Endothelial cell of umbilical vein (primary cell): ENCODE measurements around the gene ZNF827. TPM values are rescaled to one million over a fixed set of nuclear protein-coding genes. Genes with fewer than 3 reads are reported as not detected.

Experiments
- BruUV-seq: library from RNA; stranded (reverse); fragments of 400-500 nt; replicated peaks from 2 replicates; lab custom pipeline; 2021; lab: Mats Ljungman, UMichigan
- CTCF ChIA-PET: fragments of 300-600, 350-600 bp; sonication (Branson Sonifier 250); formaldehyde crosslinking; loops from one replicate; lab custom pipeline; 2021; ENCODE audit warnings: antibody characterized with exemption, inconsistent platforms; lab: Charles Lee
- POLR2A ChIA-PET: fragments of 300-600, 350-600 bp; sonication (Branson Sonifier 250); formaldehyde crosslinking; loops from one replicate; lab custom pipeline; 2021; ENCODE audit warnings: antibody characterized with exemption, inconsistent platforms; lab: Charles Lee
- DNase-seq: peaks from one replicate; pipeline ENCODE4 v3.0.0-alpha.2; 2011; ENCODE audit warnings: low read depth, low spot score
- FAIRE-seq: peaks from 2 replicates; lab custom pipeline; 2011; peaks lifted over from hg19 to GRCh38; lab: Jason Lieb, UNC
- H2AFZ ChIP-seq: 2 replicates; pipeline ENCODE4 v1.6.0; 2012; ENCODE audit warnings: low read depth, low read length, control low read depth, inconsistent platforms
- H3K27ac ChIP-seq: 2 replicates; pipeline ENCODE4 v1.5.1; 2011; ENCODE audit warnings: low read depth, mild to moderate bottlenecking, control low read depth, low read length, moderate library complexity; ENCODE audit not compliant: insufficient read depth
- H3K27me3 ChIP-seq, 2 experiments: 2 replicates each; pipeline versions ENCODE4 v1.6.0 to v1.6.1; 2011; ENCODE audit warnings: low read length in 2 of 2, mixed read lengths in 1 of 2; ENCODE audit not compliant: control insufficient read depth in 2 of 2, insufficient read depth in 2 of 2
- H3K36me3 ChIP-seq, 2 experiments: 2 replicates in 1 of 2; 3 replicates in 1 of 2; pipeline ENCODE4 v1.5.1; 2011; ENCODE audit warnings: low read length in 2 of 2, mild to moderate bottlenecking in 1 of 2, moderate library complexity in 1 of 2; ENCODE audit not compliant: control insufficient read depth in 2 of 2, insufficient read depth in 2 of 2; ENCODE audit errors: extremely low read depth in 1 of 2
- H3K4me1 ChIP-seq: 3 replicates; pipeline ENCODE4 v1.5.1; 2011; ENCODE audit warnings: mild to moderate bottlenecking, low read length; ENCODE audit not compliant: control insufficient read depth, insufficient read depth; ENCODE audit errors: extremely low read depth
- H3K4me2 ChIP-seq: 2 replicates; pipeline ENCODE4 v1.6.1; 2011; ENCODE audit warnings: low read length, control low read depth, mixed read lengths; ENCODE audit not compliant: insufficient read depth
- H3K4me3 ChIP-seq, 3 experiments: fragments of 200-600 bp in 1 of 3; sonication (generic), shearing (Covaris generic) in 1 of 3; replicated peaks in 1 of 3; 2 replicates each; pipeline ENCODE4 v1.5.1; 2011 to 2016; ENCODE audit warnings: control low read depth in 3 of 3, low read length in 3 of 3, mild to moderate bottlenecking in 2 of 3, inconsistent platforms in 1 of 3, low read depth in 1 of 3, moderate library complexity in 1 of 3; ENCODE audit not compliant: insufficient read depth in 1 of 3
- H3K79me2 ChIP-seq: 2 replicates; pipeline ENCODE4 v1.6.0; 2012; ENCODE audit warnings: low read length, inconsistent platforms; ENCODE audit not compliant: control insufficient read depth, insufficient read depth
- H3K9ac ChIP-seq: replicated peaks from 2 replicates; pipeline ENCODE3; 2011; ENCODE audit warnings: low read length, control low read depth; ENCODE audit not compliant: insufficient read depth; ENCODE audit errors: extremely low read depth
- H3K9me1 ChIP-seq: replicated peaks from 3 replicates; pipeline ENCODE4 v1.6.0; 2011; ENCODE audit warnings: mild to moderate bottlenecking, low read length; ENCODE audit not compliant: control insufficient read depth, insufficient read depth; ENCODE audit errors: extremely low read depth
- H3K9me3 ChIP-seq: replicated peaks from 2 replicates; pipeline ENCODE4 v1.5.1; 2012; ENCODE audit warnings: low read length, inconsistent platforms; ENCODE audit not compliant: control insufficient read depth, insufficient read depth
- H4K20me1 ChIP-seq: replicated peaks from 2 replicates; pipeline ENCODE3; 2011; ENCODE audit warnings: mild to moderate bottlenecking, low read length; ENCODE audit not compliant: control insufficient read depth, insufficient read depth; ENCODE audit errors: extremely low read depth
- EZH2 ChIP-seq: IDR thresholded peaks from 2 replicates; pipeline ENCODE4 v1.6.1; 2012; ENCODE audit warnings: borderline replicate concordance, low read depth, mild to moderate bottlenecking, moderate library complexity, low read length, inconsistent platforms; ENCODE audit not compliant: severe bottlenecking
- GATA2 ChIP-seq: IDR thresholded peaks from 2 replicates; pipeline ENCODE4 v1.7.0; 2011; ENCODE audit warnings: low read depth, mild to moderate bottlenecking, moderate library complexity, mixed read lengths, low read length; ENCODE audit not compliant: insufficient read length, insufficient read depth
- MYC ChIP-seq: IDR thresholded peaks from one replicate; pipeline ENCODE4 v1.6.1; 2011; ENCODE audit warnings: mild to moderate bottlenecking, low read depth, low read length
- POLR2AphosphoS5 ChIP-seq: IDR thresholded peaks from 2 replicates; pipeline ENCODE4 v1.6.1; 2012; ENCODE audit warnings: low read depth, mild to moderate bottlenecking, control low read depth, low read length, moderate library complexity; ENCODE audit not compliant: insufficient read depth
- dilution Hi-C: fragments of 300-500 bp; cut with MboI; formaldehyde crosslinking; loops from one replicate; pipeline ENCODE4 v1.15.0; 2019; ENCODE audit warnings: low sequenced_read_pairs; ENCODE audit not compliant: extremely low pct_ligation_motif_present
- intact Hi-C: fragments of 100-400 bp; cut with micrococcal nuclease; formaldehyde crosslinking; loops from one replicate; pipeline ENCODE4 v1.10.0; 2022
- polyA plus RNA-seq, 4 experiments: library from polyadenylated mRNA; depleted of rRNA in 3 of 4; stranded (reverse) in 3 of 4; unstranded in 1 of 4; fragments of >200 nt; gene quantifications; 2 replicates each; pipeline versions ENCODE4 v1.2.1 to v1.2.3, GENCODE V29; 2011 to 2012; ENCODE audit warnings: missing spikeins in 1 of 4
- total RNA-seq: library from RNA; stranded (reverse); gene quantifications from 2 replicates; pipeline ENCODE4 v1.2.3, GENCODE V29; 2021
- TF ChIP-seq, protein P1 (sequence below), 2 donors: IDR thresholded peaks; 1 replicate in 1 of 2; 2 replicates in 1 of 2; pipeline ENCODE4 v1.5.1; 2011; ENCODE audit warnings: low read length in 2 of 2, mild to moderate bottlenecking in 2 of 2, moderate library complexity in 2 of 2, control low read depth in 1 of 2, inconsistent platforms in 1 of 2, low read depth in 1 of 2; ENCODE audit not compliant: insufficient read depth in 1 of 2; ENCODE audit errors: extremely low read depth in 1 of 2

Gene ZNF827
- total and polyA plus RNA-seq, 2 donors (not counting 3 experiments of a cell fraction or from before 2014, with no cell fraction given) = 16.9 to 23.7 TPM

DNA sequence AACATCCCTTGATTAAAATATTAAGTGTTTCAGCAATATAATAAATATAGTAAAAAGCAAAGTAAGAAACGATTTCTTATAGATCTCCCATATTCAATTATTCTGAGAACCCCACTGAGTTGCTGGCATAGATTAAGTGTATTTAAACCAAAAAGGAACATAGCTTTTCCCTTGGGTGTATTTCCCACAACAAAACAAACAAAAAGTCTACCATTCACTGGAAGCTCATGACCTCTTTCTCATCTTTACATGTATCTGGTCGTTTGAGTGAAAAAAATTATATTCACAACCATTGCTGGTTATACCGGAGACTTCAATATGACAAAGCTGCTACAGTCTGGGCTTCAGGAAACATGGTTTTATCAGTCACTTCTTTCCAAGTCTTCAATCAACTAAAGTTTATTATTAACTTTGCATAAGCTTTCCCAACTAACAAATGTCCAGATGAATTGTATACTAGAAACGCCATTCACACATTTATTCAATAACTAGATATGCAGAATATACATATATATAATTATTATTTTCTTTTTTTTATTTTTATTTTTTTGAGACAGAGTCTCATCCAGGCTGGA lies 38.6 kb downstream of the ZNF827 start:
- Histone ChIP-seq H3K9me3 (no peaks in the 10 kb centered on the region), H3K9me1 (no peaks in the 10 kb centered on the region), H3K27ac (no peak overlapping the region), H3K9ac (no peak overlapping the region), H3K4me1 (peaks cover 4% of the 10 kb centered on the region), H3K36me3 (peaks cover 5 to 6% of the 10 kb centered on the region in 2 experiments), H3K27me3 (no peaks in the 10 kb centered on the region), H3K79me2 (no peaks in the 10 kb centered on the region), H2AFZ (no peak overlapping the region), H3K4me2 (no peak overlapping the region), H4K20me1 (no peaks in the 10 kb centered on the region), H3K4me3 (no peak overlapping the region)
- DNase-seq (no peak), FAIRE-seq (no peak)
- TF ChIP-seq GATA2 (no peak), MYC (no peak), POLR2AphosphoS5 (no peak), EZH2 (no peak)
- TF ChIP-seq, protein P1, sequence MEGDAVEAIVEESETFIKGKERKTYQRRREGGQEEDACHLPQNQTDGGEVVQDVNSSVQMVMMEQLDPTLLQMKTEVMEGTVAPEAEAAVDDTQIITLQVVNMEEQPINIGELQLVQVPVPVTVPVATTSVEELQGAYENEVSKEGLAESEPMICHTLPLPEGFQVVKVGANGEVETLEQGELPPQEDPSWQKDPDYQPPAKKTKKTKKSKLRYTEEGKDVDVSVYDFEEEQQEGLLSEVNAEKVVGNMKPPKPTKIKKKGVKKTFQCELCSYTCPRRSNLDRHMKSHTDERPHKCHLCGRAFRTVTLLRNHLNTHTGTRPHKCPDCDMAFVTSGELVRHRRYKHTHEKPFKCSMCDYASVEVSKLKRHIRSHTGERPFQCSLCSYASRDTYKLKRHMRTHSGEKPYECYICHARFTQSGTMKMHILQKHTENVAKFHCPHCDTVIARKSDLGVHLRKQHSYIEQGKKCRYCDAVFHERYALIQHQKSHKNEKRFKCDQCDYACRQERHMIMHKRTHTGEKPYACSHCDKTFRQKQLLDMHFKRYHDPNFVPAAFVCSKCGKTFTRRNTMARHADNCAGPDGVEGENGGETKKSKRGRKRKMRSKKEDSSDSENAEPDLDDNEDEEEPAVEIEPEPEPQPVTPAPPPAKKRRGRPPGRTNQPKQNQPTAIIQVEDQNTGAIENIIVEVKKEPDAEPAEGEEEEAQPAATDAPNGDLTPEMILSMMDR (IDR thresholded peaks at IDR 0.05; ENCODE audit: extremely low read depth in 1 of 2, insufficient read depth in 1 of 2, low read depth in 1 of 2, low read length in 2 of 2) = no peak
- intact Hi-C loops (no loop called here), dilution Hi-C loops (no loop called here)
- CTCF ChIA-PET = interaction anchor here (0.8 kb wide), 2 partner anchors 9 to 31 kb away, joined by 3 to 4 read pairs; no protein-coding TSS in a partner anchor
- POLR2A ChIA-PET = no interaction called here
- no TSS peak for BruUV-seq
